ENCODE results near the gene EFCAB14. TPM values are rescaled to one million over a fixed set of nuclear protein-coding genes. Genes with fewer than 3 reads are reported as not detected.

The EFCAB14 gene
- total RNA-seq, 1 experiment from 2014 or later: 95.4 TPM

DNA sequence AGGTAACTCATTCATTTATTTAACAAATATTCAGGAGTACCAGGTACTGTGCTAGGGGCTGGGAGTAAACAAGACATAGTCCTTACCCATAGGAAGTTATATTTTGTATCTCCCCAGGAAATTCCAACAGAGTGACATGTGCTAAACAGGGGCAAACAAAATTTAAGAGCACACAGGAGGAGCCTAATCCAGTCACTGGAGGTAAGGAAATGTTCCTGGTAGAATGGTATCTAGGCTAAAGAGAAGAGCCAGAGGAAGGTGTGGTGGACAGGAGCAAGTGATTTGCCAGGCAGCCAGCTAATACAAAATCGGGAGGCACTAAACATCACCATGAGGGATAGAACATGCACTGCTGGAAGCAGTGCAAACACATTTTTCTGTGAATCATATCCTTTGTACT lies 36.9 kb downstream of the EFCAB14 start:
- CTCF ChIA-PET: no interaction called here
- POLR2A ChIA-PET (ENCODE audit: unreplicated experiment): no interaction called here
- peaks cover 6% of the 10 kb centered on the region for H4K20me1 ChIP-seq (ENCODE audit: insufficient read depth)
- no peak overlapping the region for H3K4me3 ChIP-seq
- H3K36me3 ChIP-seq (ENCODE audit: low read depth): peaks cover 45% of the 10 kb centered on the region
- no peaks in the 10 kb centered on the region for H3K27me3 ChIP-seq (ENCODE audit: insufficient read depth, low read depth)
- intact Hi-C loops (cut with micrococcal nuclease; ENCODE audit: unreplicated experiment): no loop called here
- BruUV-seq (replicated peaks): no TSS peak
- no peak for TF ChIP-seq EZH2 (IDR thresholded peaks at IDR 0.05; ENCODE audit: low read depth)
- TF ChIP-seq, protein P1, sequence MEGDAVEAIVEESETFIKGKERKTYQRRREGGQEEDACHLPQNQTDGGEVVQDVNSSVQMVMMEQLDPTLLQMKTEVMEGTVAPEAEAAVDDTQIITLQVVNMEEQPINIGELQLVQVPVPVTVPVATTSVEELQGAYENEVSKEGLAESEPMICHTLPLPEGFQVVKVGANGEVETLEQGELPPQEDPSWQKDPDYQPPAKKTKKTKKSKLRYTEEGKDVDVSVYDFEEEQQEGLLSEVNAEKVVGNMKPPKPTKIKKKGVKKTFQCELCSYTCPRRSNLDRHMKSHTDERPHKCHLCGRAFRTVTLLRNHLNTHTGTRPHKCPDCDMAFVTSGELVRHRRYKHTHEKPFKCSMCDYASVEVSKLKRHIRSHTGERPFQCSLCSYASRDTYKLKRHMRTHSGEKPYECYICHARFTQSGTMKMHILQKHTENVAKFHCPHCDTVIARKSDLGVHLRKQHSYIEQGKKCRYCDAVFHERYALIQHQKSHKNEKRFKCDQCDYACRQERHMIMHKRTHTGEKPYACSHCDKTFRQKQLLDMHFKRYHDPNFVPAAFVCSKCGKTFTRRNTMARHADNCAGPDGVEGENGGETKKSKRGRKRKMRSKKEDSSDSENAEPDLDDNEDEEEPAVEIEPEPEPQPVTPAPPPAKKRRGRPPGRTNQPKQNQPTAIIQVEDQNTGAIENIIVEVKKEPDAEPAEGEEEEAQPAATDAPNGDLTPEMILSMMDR (conservative IDR thresholded peaks at IDR 0.05): no peak
- H3K4me1 ChIP-seq (replicated peaks; ENCODE audit: insufficient read depth): peaks cover 3% of the 10 kb centered on the region; the same call in 1 of the 2 replicates
- no peak overlapping the region for H3K27ac ChIP-seq
- H3K79me2 ChIP-seq (ENCODE audit: low read depth): no peaks in the 10 kb centered on the region
- no peaks in the 10 kb centered on the region for H3K9me2 ChIP-seq (ENCODE audit: insufficient read depth)
- no peak for DNase-seq
- no peaks in the 10 kb centered on the region for H3K9me3 ChIP-seq (ENCODE audit: insufficient read depth, low read depth)
- peaks cover 7% of the 10 kb centered on the region; the same call in 1 of the 2 replicates for H3F3A ChIP-seq (ENCODE audit: insufficient read depth, low read depth)
- no peak overlapping the region for H3K4me2 ChIP-seq
- H2AFZ ChIP-seq: no peak overlapping the region

DNA sequence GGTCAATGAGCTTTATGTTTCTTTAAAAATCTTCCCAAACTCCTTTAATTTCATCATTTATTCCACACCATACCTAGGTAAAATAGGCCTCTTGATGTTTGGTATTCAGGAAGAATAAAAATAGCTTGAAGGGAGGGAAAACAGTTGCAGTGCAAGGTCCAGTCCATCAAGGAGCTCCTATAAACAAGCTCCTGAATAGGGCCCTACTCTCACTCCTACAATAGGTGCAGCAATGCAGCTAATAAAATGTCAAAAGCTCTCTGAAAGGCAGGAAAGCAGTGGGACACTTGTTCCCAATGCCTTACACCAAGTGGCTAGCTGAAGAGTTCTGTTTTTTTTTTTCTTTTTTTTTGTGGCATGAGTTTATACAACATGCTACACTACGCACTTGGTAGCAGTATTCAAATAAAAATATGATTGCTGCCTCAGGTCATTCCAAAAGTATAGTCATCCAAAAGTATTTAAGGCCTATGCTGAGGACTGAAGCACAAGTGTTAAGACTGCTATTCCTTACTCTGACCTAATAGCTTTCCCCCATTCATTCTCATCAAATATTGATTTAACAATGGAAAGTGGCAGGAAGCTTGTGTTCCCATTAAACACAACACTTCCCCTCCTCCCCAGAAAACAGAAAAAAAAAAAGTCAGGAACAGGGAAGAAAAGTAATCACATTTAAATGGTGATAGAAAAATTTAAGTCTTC lies 37.4 kb downstream of the EFCAB14 start:
- POLR2A ChIA-PET (ENCODE audit: unreplicated experiment): interaction anchor here (0.6 kb wide), 1 partner anchor 74 kb away, joined by 3 read pairs; no protein-coding TSS in a partner anchor
- no peaks in the 10 kb centered on the region for H3K27me3 ChIP-seq (ENCODE audit: insufficient read depth, low read depth)
- H3K9me3 ChIP-seq (ENCODE audit: insufficient read depth, low read depth): no peaks in the 10 kb centered on the region
- CTCF ChIA-PET: interaction anchor here (0.7 to 1.1 kb wide), 3 partner anchors 37 to 516 kb away, joined by 3 to 6 read pairs (median 4); no protein-coding TSS in a partner anchor
- no peak overlapping the region for H2AFZ ChIP-seq
- intact Hi-C loops (cut with micrococcal nuclease; ENCODE audit: unreplicated experiment): no loop called here
- no peaks in the 10 kb centered on the region for H3K4me1 ChIP-seq (replicated peaks; ENCODE audit: insufficient read depth)
- H3K79me2 ChIP-seq (ENCODE audit: low read depth): no peaks in the 10 kb centered on the region
- peaks cover 6% of the 10 kb centered on the region for H4K20me1 ChIP-seq (ENCODE audit: insufficient read depth)
- no TSS peak for BruUV-seq (replicated peaks)
- H3K36me3 ChIP-seq (ENCODE audit: low read depth): peaks cover 40% of the 10 kb centered on the region
- no peak for DNase-seq
- no peak for TF ChIP-seq EZH2 (IDR thresholded peaks at IDR 0.05; ENCODE audit: low read depth)
- TF ChIP-seq, protein P1 (conservative IDR thresholded peaks at IDR 0.05): no peak
- H3K9me2 ChIP-seq (ENCODE audit: insufficient read depth): no peaks in the 10 kb centered on the region
- H3F3A ChIP-seq (ENCODE audit: insufficient read depth, low read depth): peaks cover 7% of the 10 kb centered on the region; the same call in 1 of the 2 replicates
- H3K27ac ChIP-seq: no peak overlapping the region
- no peak overlapping the region for H3K4me2 ChIP-seq
- H3K4me3 ChIP-seq: no peak overlapping the region

DNA sequence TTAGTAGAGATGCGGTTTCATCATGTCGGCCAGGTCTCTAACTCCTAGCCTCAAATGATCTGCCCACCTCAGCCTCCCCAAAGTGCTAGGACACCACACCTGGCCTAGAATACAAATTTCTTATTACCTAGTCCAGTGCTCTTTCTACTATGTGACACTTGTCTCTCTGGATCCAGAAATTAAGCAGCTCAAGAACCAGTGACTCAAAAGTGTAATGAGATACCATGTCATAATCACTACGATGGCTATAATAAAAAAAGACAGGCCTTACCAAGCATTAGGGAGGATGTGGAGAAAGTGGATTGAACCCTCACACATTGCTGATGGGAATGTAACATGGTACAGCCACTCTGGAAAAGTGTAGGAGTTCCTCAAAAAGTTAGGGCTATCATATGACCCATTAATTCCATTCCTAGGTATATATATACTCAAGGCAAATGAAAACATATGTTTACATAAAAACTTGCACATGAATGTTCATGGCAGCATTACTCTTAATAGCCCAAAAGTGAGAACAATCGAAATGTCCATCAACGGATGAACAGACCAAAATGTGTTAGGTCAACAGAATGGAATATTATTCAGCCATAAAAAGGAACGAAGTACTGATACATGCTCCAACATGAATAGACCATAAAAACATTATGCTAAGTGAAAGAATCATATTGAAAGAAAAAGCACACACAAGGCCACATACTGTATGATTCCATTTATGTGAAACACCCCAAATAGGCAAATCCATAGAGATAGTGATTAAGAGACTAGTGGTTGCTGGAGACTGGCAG lies 38.9 kb downstream of the EFCAB14 start:
- intact Hi-C loops (cut with micrococcal nuclease; ENCODE audit: unreplicated experiment): no loop called here
- Histone ChIP-seq H3K27ac (no peak overlapping the region), H3K36me3 (ENCODE audit: low read depth) (peaks cover 41% of the 10 kb centered on the region), H3F3A (ENCODE audit: insufficient read depth, low read depth) (peaks cover 14% of the 10 kb centered on the region; the same call in 1 of the 2 replicates), H2AFZ (no peak overlapping the region), H3K9me2 (ENCODE audit: insufficient read depth) (no peaks in the 10 kb centered on the region), H3K4me2 (no peak overlapping the region), H3K9me3 (ENCODE audit: insufficient read depth, low read depth) (no peaks in the 10 kb centered on the region), H4K20me1 (ENCODE audit: insufficient read depth) (peaks cover 6% of the 10 kb centered on the region), H3K27me3 (ENCODE audit: insufficient read depth, low read depth) (no peaks in the 10 kb centered on the region), H3K4me3 (no peak overlapping the region), H3K79me2 (ENCODE audit: low read depth) (no peaks in the 10 kb centered on the region), H3K4me1 (replicated peaks; ENCODE audit: insufficient read depth) (no peaks in the 10 kb centered on the region)
- no peak for DNase-seq
- no peak for TF ChIP-seq EZH2 (IDR thresholded peaks at IDR 0.05; ENCODE audit: low read depth)
- TF ChIP-seq, protein P1 (conservative IDR thresholded peaks at IDR 0.05): no peak
- ChIA-PET POLR2A (ENCODE audit: unreplicated experiment) (no interaction called here), CTCF (no interaction called here)
- BruUV-seq (replicated peaks): no TSS peak

Data from PC-9 (cell line).